ENCODE results near the gene IGFALS.

DNA sequence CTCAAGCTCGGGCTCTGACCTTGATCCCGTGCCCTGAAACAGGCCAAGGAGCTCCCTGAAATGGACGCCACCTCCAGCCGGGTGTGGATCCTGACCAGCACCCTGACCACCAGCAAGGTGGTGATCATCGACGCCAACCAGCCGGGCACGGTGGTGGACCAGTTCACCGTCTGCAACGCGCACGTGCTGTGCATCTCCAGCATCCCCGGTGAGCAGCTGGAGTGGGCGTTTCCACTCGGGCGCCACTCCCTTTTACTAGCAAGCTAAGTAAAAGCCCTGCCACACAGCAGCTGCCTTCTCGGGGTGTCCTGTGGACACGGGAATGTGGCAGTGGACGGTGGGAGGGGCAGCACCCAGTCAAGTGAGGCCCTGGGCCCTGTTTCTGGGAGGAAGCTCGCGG is 28.5 kb downstream of the IGFALS start:
- TF ChIP-seq, protein P1, sequence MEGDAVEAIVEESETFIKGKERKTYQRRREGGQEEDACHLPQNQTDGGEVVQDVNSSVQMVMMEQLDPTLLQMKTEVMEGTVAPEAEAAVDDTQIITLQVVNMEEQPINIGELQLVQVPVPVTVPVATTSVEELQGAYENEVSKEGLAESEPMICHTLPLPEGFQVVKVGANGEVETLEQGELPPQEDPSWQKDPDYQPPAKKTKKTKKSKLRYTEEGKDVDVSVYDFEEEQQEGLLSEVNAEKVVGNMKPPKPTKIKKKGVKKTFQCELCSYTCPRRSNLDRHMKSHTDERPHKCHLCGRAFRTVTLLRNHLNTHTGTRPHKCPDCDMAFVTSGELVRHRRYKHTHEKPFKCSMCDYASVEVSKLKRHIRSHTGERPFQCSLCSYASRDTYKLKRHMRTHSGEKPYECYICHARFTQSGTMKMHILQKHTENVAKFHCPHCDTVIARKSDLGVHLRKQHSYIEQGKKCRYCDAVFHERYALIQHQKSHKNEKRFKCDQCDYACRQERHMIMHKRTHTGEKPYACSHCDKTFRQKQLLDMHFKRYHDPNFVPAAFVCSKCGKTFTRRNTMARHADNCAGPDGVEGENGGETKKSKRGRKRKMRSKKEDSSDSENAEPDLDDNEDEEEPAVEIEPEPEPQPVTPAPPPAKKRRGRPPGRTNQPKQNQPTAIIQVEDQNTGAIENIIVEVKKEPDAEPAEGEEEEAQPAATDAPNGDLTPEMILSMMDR (IDR thresholded peaks at IDR 0.05; ENCODE audit: poor library complexity, severe bottlenecking): no peak
- no peak for TF ChIP-seq SMC3 (conservative IDR thresholded peaks at IDR 0.05; ENCODE audit: poor library complexity)

All from neural cell (in vitro differentiated cells).